GM18867 (cell line): ENCODE data around the gene ESRRB.

Experiments
- ATAC-seq: cut with Tn5 transposase; IDR thresholded peaks from one replicate; pipeline ENCODE4 v1.9.1; 2021; ENCODE audit warnings: mild to moderate bottlenecking, moderate library complexity; ENCODE audit not compliant: unreplicated experiment

The ESRRB gene

GRCh38 chr14:76375947-76376404, at the start of gene ESRRB:
TSS of gene ESRRB (plus strand) at chr14:76376137. CDS start at chr14:76376402, 265 bp downstream.
- ATAC-seq: no peak

- no peak for ATAC-seq
Measured at GRCh38 chr14:76326918-76327689, 48.8 kb upstream of the ESRRB start.

- no peak for ATAC-seq
Measured at GRCh38 chr14:76328457-76329137, 47.3 kb upstream of the ESRRB start.

GRCh38 chr14:76329154-76329928, 46.6 kb upstream of the ESRRB start:
- ATAC-seq: no peak

GRCh38 chr14:76329951-76330350, 46.0 kb upstream of the ESRRB start:
- no peak for ATAC-seq

GRCh38 chr14:76330411-76331327, 45.3 kb upstream of the ESRRB start:
- ATAC-seq: no peak

GRCh38 chr14:76331328-76332011, 44.5 kb upstream of the ESRRB start:
- no peak for ATAC-seq

- no peak for ATAC-seq
Measured at GRCh38 chr14:76333664-76334063, 42.3 kb upstream of the ESRRB start.

- ATAC-seq: no peak
Measured at GRCh38 chr14:76334316-76334715, 41.6 kb upstream of the ESRRB start.

GRCh38 chr14:76336876-76337275, 39.1 kb upstream of the ESRRB start:
- ATAC-seq: no peak

GRCh38 chr14:76337635-76338545, 38.0 kb upstream of the ESRRB start:
- ATAC-seq: no peak

GRCh38 chr14:76339728-76340615, 36.0 kb upstream of the ESRRB start:
- no peak for ATAC-seq

- no peak for ATAC-seq
Measured at GRCh38 chr14:76343386-76343785, 32.6 kb upstream of the ESRRB start.

- no peak for ATAC-seq
Measured at GRCh38 chr14:76346391-76347160, 29.4 kb upstream of the ESRRB start.

- no peak for ATAC-seq
Measured at GRCh38 chr14:76348898-76349297, 27.0 kb upstream of the ESRRB start.

- no peak for ATAC-seq
Measured at GRCh38 chr14:76349993-76350392, 25.9 kb upstream of the ESRRB start.

GRCh38 chr14:76350671-76351070, 25.3 kb upstream of the ESRRB start:
- no peak for ATAC-seq
